Right lobe of liver (tissue), 6 donors: Measurements from ENCODE around the gene FAM180B. TPM values are rescaled to one million over a fixed set of nuclear protein-coding genes. Genes with fewer than 3 reads are reported as not detected.

Experiments
- ATAC-seq, 4 donors: fragments of 200-7000 bp; cut with Tn5 transposase; one replicate each; pipeline ENCODE4 v1.9.1; 2020; ENCODE audit warnings: mild to moderate bottlenecking in 4 of 4, moderate library complexity in 4 of 4
- DNase-seq, 3 donors: peaks; one replicate each; pipeline ENCODE4 v3.0.0-alpha.2; 2020
- H3K27ac ChIP-seq, 3 donors: fragments of 200-600 bp; one replicate each; pipeline ENCODE4 v1.8.0; 2022
- H3K27me3 ChIP-seq, 2 donors: fragments of 200-600 bp; one replicate each; pipeline ENCODE4 v1.8.0; 2022
- H3K36me3 ChIP-seq, 4 donors: fragments of 200-600 bp; sonication (generic) in 1 of 4; one replicate each; pipeline versions ENCODE4 v1.5.1 to v1.8.0; 2017 to 2022; ENCODE audit warnings: control low read depth in 1 of 4
- H3K4me1 ChIP-seq, 4 donors: fragments of 200-600 bp; sonication (generic) in 1 of 4; one replicate each; pipeline versions ENCODE4 v1.5.1 to v1.8.0; 2017 to 2022; ENCODE audit warnings: control low read depth in 1 of 4
- H3K4me3 ChIP-seq, 3 donors: fragments of 200-600 bp; one replicate each; pipeline ENCODE4 v1.8.0; 2022
- H3K9me3 ChIP-seq, 4 donors: fragments of 200-600 bp; sonication (generic) in 1 of 4; one replicate each; pipeline versions ENCODE4 v1.5.1 to v1.8.0; 2017 to 2022; ENCODE audit warnings: control low read depth in 1 of 4
- CTCF ChIP-seq, 4 donors: fragments of 200-600 bp in 3 of 4; fragments of 450-650 bp in 1 of 4; IDR thresholded peaks; one replicate each; pipeline versions ENCODE4 v1.5.1 to v1.8.0; 2016 to 2022; ENCODE audit warnings: antibody characterized with exemption in 4 of 4, mild to moderate bottlenecking in 2 of 4
- POLR2A ChIP-seq: fragments of 450-650 bp; IDR thresholded peaks from one replicate; pipeline ENCODE4 v1.6.1; 2017; ENCODE audit warnings: antibody characterized with exemption, mild to moderate bottlenecking
- WGBS: methylation state at CpG from one replicate; pipeline ENCODE4 v1.1.6; 2018; ENCODE audit warnings: low coverage, low lambda C conversion rate; ENCODE audit not compliant: insufficient coverage; ENCODE audit errors: missing lambda C conversion rate; 5-methylcytosine and 5-hydroxymethylcytosine counted together
- intact Hi-C, 2 donors: fragments of 100-400 bp; cut with DNase I; formaldehyde crosslinking; loops; one replicate each; pipeline versions ENCODE4 v1.11.2 to v1.14.1; 2022
- long read RNA-seq: library from polyadenylated mRNA; unstranded; transcript quantifications from one replicate; pipeline ENCODE4 v2.0.0, GENCODE V29; 2019
- total RNA-seq, 6 experiments: library from RNA; depleted of rRNA in 2 of 6; stranded (reverse); fragments of >200 nt in 2 of 6; fragmentation: NEBNext Ultra II Directional in 3 of 6; extraction: Animal tissue kit (Norgen Biotek cat#: 25700) in 3 of 6; gene quantifications; one replicate each; pipeline versions ENCODE4 v1.1.0 to v1.2.4, GENCODE V29; 2016 to 2023
- donor health status: DM: no; HTN: yes; CAD: no.
- donor health status: DM: no; HTN: no; CAD: no.
- donor health status: DM: no; HTN: no; CAD: no.
- donor health status: DM: no; HTN: yes; CAD: no.
- donor health status: DM: no; HTN: yes; CAD: no.

FAM180B gene, protein sequence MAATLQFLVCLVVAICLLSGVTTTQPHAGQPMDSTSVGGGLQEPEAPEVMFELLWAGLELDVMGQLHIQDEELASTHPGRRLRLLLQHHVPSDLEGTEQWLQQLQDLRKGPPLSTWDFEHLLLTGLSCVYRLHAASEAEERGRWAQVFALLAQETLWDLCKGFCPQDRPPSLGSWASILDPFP
- total RNA-seq: not detected
- long read RNA-seq: 0 reads

DNA sequence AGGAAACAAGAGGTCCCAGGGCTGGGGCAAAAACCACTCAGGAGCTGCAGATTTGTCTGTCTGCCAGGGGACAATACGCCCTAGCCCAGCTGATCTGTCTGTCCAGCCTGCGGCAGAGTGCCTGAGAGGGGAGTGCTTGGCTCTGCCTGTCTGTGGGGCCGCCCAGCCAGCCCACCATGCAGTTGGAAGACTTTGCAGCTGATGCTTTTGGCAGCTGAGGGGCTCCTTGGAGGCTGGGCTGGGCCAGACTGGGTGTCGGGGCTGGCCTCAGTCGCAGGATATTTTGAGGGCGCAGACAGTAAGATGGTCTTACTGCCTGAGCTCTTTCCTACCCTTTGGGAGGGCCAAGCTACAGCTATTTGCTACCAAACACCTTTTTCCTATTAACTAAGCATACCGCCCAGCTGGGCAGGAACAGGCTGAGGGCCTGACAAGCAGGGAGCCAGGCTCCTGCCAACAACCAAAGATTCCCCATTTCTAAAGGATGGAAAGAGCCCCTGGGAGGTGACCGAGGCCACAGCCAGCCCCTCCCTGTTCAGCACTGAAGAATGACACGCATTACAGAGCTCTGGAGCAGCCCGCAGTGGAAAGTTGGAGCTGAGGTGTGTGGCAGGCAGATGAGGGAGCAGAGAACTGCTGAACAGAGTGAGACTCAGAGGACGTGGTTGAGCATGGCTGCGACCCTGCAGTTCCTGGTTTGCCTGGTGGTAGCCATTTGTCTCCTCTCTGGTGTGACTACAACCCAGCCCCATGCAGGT is at the start of gene FAM180B:
FAM180B (plus strand) TSS at position 581 of the 758 bp plus-strand sequence; CDS start at position 672, 91 bp downstream.
- H3K27ac ChIP-seq: no peak within 1 kb of the TSS
- H3K4me3 ChIP-seq: no peak within 1 kb of the TSS
- no peaks in the 10 kb centered on the region for H3K9me3 ChIP-seq
- no peak for DNase-seq
- intact Hi-C loops: no loop called here
- no peaks in the 10 kb centered on the region for H3K4me1 ChIP-seq
- peaks cover 0 to 39% (median 7%) of the 10 kb centered on the region in 4 donors for H3K36me3 ChIP-seq
- ATAC-seq: peak in 1 of 4 donors; percentile 5
- WGBS: 81% methylated on average over 6 of the region's 12 CpGs
- no peaks in the 10 kb centered on the region for H3K27me3 ChIP-seq
- no peak for TF ChIP-seq POLR2A
- no peak for TF ChIP-seq CTCF (IDR thresholded peaks at IDR 0.05)

DNA sequence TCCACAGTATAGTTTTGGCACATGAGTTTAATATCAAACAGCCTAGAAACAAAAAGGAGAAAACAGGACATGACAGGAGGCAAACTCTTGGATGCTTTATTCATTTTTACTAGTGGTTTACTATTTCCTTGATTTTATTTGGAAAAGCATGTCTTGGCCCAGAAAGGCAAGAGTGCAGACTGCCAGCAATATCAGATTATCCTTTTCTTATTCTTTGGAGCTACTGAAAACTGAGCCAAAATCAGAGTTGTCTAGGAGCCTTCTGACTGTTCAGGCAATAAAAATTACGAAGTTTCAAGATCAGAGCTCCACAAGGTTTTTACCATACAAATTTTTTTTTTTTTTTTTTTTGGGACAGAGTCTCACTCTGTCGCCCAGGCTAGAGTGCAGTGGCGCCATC is 49.6 kb upstream of the FAM180B start:
- DNase-seq: no peak
- H3K4me1 ChIP-seq: peaks cover 0 to 51% (median 15%) of the 10 kb centered on the region in 4 donors
- H3K36me3 ChIP-seq: no peaks in the 10 kb centered on the region
- ATAC-seq: no peak
- intact Hi-C loops: no loop called here
- 82% methylated on average over 3 of the region's 3 CpGs for WGBS
- no peaks in the 10 kb centered on the region for H3K27me3 ChIP-seq
- H3K4me3 ChIP-seq: no peak overlapping the region
- no peak for TF ChIP-seq POLR2A
- TF ChIP-seq CTCF (IDR thresholded peaks at IDR 0.05): no peak
- no peak overlapping the region for H3K27ac ChIP-seq
- no peaks in the 10 kb centered on the region for H3K9me3 ChIP-seq

GRCh38 chr11:47538741-47539565 is 47.5 kb upstream of the FAM180B start:
- ATAC-seq (no peak), DNase-seq (no peak)
- Histone ChIP-seq H3K4me3 (no peak overlapping the region), H3K36me3 (no peaks in the 10 kb centered on the region), H3K27me3 (no peaks in the 10 kb centered on the region), H3K4me1 (peaks cover 0 to 31% (median 7%) of the 10 kb centered on the region in 4 donors), H3K27ac (no peak overlapping the region), H3K9me3 (no peaks in the 10 kb centered on the region)
- intact Hi-C loops: no loop called here
- TF ChIP-seq CTCF (IDR thresholded peaks at IDR 0.05) (no peak), POLR2A (no peak)
- 74% methylated on average over 10 of the region's 10 CpGs for WGBS

DNA sequence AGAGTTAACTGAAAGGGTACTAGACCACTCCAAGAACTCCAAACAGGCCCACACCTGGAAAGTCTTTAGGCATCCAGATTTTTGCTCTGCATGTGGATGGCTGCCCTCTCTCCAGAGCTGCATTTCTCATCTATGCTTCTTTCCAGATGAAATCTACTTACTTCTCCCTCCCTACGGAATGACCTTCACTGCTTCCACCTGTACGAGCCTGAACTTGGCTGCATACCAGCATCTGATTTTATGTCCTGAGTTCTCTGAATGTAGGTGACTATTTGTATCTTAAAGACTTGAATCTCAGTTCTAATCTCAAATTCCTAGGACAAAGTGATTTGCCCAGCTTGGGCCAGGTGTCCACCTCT is 46.8 kb upstream of the FAM180B start:
- TF ChIP-seq POLR2A (no peak), CTCF (IDR thresholded peaks at IDR 0.05) (no peak)
- Histone ChIP-seq H3K9me3 (no peaks in the 10 kb centered on the region), H3K27me3 (no peaks in the 10 kb centered on the region), H3K36me3 (no peaks in the 10 kb centered on the region), H3K4me1 (peaks cover 0 to 34% (median 7%) of the 10 kb centered on the region in 4 donors), H3K4me3 (no peak overlapping the region), H3K27ac (no peak overlapping the region)
- ATAC-seq: peak in 3 of 4 donors; percentile 40 to 65 (median 42)
- DNase-seq: no peak
- 9% methylated on average over 2 of the region's 2 CpGs for WGBS
- intact Hi-C loops: no loop called here
